Neuronal stem cell (in vitro differentiated cells): ENCODE measurements around the gene KMO.

ENCODE experiments used
- DNase-seq: peaks from one replicate; pipeline ENCODE4 v3.0.0-alpha.2; 2013; ENCODE audit warnings: low spot score
- H2AFZ ChIP-seq: one replicate; pipeline ENCODE4 v1.6.1; 2013; ENCODE audit warnings: mild to moderate bottlenecking, low read length, inconsistent platforms
- H2AK5ac ChIP-seq: 2 replicates; pipeline ENCODE4 v1.6.1; 2013; ENCODE audit warnings: low read depth, mild to moderate bottlenecking, inconsistent platforms, low read length, moderate library complexity, mixed read lengths
- H2BK120ac ChIP-seq: 2 replicates; pipeline ENCODE4 v1.6.1; 2013; ENCODE audit warnings: low read depth, mild to moderate bottlenecking, inconsistent platforms, low read length, moderate library complexity, mixed read lengths
- H2BK12ac ChIP-seq: one replicate; pipeline ENCODE4 v1.6.1; 2013; ENCODE audit warnings: low read length, inconsistent platforms
- H2BK15ac ChIP-seq: 2 replicates; pipeline ENCODE4 v1.6.1; 2013; ENCODE audit warnings: mild to moderate bottlenecking, low read length, inconsistent platforms, mixed read lengths
- H2BK5ac ChIP-seq: one replicate; pipeline ENCODE4 v1.6.1; 2013; ENCODE audit warnings: inconsistent platforms, mild to moderate bottlenecking, low read length, moderate library complexity
- H3K14ac ChIP-seq: one replicate; pipeline ENCODE4 v1.6.1; 2013; ENCODE audit warnings: low read length, inconsistent platforms
- H3K18ac ChIP-seq: 2 replicates; pipeline ENCODE4 v1.6.1; 2013; ENCODE audit warnings: low read length, inconsistent platforms
- H3K23ac ChIP-seq: 2 replicates; pipeline ENCODE4 v1.6.1; 2013; ENCODE audit warnings: low read depth, mild to moderate bottlenecking, mixed read lengths, low read length, inconsistent platforms; ENCODE audit not compliant: poor library complexity
- H3K27ac ChIP-seq: replicated peaks from 3 replicates; pipeline ENCODE4 v1.5.1; 2013; ENCODE audit warnings: low read length, inconsistent platforms
- H3K27me3 ChIP-seq, 3 experiments: 2 replicates each; pipeline ENCODE4 v1.6.1; 2013; ENCODE audit warnings: low read length in 3 of 3, mild to moderate bottlenecking in 2 of 3, inconsistent platforms in 1 of 3, low read depth in 1 of 3, mixed read lengths in 1 of 3, moderate library complexity in 1 of 3; ENCODE audit not compliant: control insufficient read depth in 3 of 3, insufficient read depth in 3 of 3
- H3K36me3 ChIP-seq, 2 donors: replicated peaks in 1 of 2; 2 replicates each; pipeline ENCODE4 v1.6.1; 2013; ENCODE audit warnings: low read length in 2 of 2; ENCODE audit not compliant: control insufficient read depth in 2 of 2, insufficient read depth in 2 of 2
- H3K4ac ChIP-seq: 2 replicates; pipeline ENCODE4 v1.6.1; 2013; ENCODE audit warnings: inconsistent platforms, mild to moderate bottlenecking, low read length, moderate library complexity
- H3K4me1 ChIP-seq, 2 donors: 1 replicate in 1 of 2; 2 replicates in 1 of 2; pipeline ENCODE4 v1.6.1; 2013; ENCODE audit warnings: low read length in 2 of 2, low read depth in 1 of 2; ENCODE audit not compliant: control insufficient read depth in 2 of 2, insufficient read depth in 1 of 2
- H3K4me2 ChIP-seq: one replicate; pipeline ENCODE4 v1.6.1; 2013; ENCODE audit warnings: mild to moderate bottlenecking, low read length, inconsistent platforms; ENCODE audit not compliant: insufficient read depth, poor library complexity, severe bottlenecking
- H3K4me3 ChIP-seq, 2 donors: 2 replicates each; pipeline ENCODE4 v1.5.1; 2013; ENCODE audit warnings: low read length in 2 of 2, mild to moderate bottlenecking in 2 of 2, inconsistent platforms in 1 of 2, moderate library complexity in 1 of 2
- H3K79me1 ChIP-seq: one replicate; pipeline ENCODE4 v1.6.1; 2013; ENCODE audit warnings: low read depth, mild to moderate bottlenecking, inconsistent platforms, low read length, moderate library complexity
- H3K9ac ChIP-seq: one replicate; pipeline ENCODE4 v1.6.1; 2013; ENCODE audit warnings: mild to moderate bottlenecking, low read depth, low read length, inconsistent platforms; ENCODE audit not compliant: poor library complexity
- H3K9me3 ChIP-seq, 2 donors: replicated peaks in 1 of 2; 2 replicates each; pipeline versions ENCODE3 to v1.6.1; 2013; ENCODE audit warnings: low read length in 2 of 2, mild to moderate bottlenecking in 2 of 2, inconsistent platforms in 1 of 2, low read depth in 1 of 2, mixed read lengths in 1 of 2, moderate library complexity in 1 of 2; ENCODE audit not compliant: control insufficient read depth in 2 of 2, insufficient read depth in 1 of 2
- H4K8ac ChIP-seq: one replicate; pipeline ENCODE4 v1.6.1; 2013; ENCODE audit warnings: low read depth, mild to moderate bottlenecking, inconsistent platforms, low read length, moderate library complexity
- H4K91ac ChIP-seq: one replicate; pipeline ENCODE4 v1.6.1; 2013; ENCODE audit warnings: low read length, low read depth, mild to moderate bottlenecking, inconsistent platforms; ENCODE audit not compliant: poor library complexity
- WGBS, 2 donors: extraction: QIAGEN DNeasy Blood & Tissue Kit; methylation state at CpG; one replicate each; pipeline ENCODE4 v1.1.7; 2013; ENCODE audit warnings: missing lambda C conversion rate in 2 of 2, mixed read lengths in 1 of 2; ENCODE audit not compliant: insufficient read length in 2 of 2, insufficient replicate concordance in 1 of 2; ENCODE audit errors: extremely low coverage in 2 of 2; 5-methylcytosine and 5-hydroxymethylcytosine counted together

Gene KMO

GRCh38 chr1:241630899-241631298, 98.7 kb downstream of the KMO start:
- no peak overlapping the region for H3K18ac ChIP-seq
- no peak overlapping the region for H2BK12ac ChIP-seq
- no peak overlapping the region for H3K4ac ChIP-seq

GRCh38 chr1:241631674-241632073, 99.5 kb downstream of the KMO start:
- Histone ChIP-seq H3K18ac (no peak overlapping the region), H3K27ac (no peak overlapping the region), H4K8ac (no peak overlapping the region), H2AFZ (no peak overlapping the region), H2AK5ac (no peak overlapping the region), H2BK120ac (no peak overlapping the region), H4K91ac (no peak overlapping the region), H2BK15ac (no peak overlapping the region), H3K4ac (no peak overlapping the region), H2BK5ac (no peak overlapping the region), H3K27me3 (no peaks in the 10 kb centered on the region), H2BK12ac (no peak overlapping the region), H3K79me1 (peaks cover 3% of the 10 kb centered on the region), H3K4me2 (no peak overlapping the region), H3K9ac (no peak overlapping the region), H3K23ac (no peak overlapping the region), H3K14ac (no peak overlapping the region), H3K9me3 (peaks cover 0 to 31% of the 10 kb centered on the region in 2 donors), H3K4me3 (no peak overlapping the region), H3K36me3 (peaks cover 8 to 82% of the 10 kb centered on the region in 2 donors), H3K4me1 (no peaks in the 10 kb centered on the region)
- no CpG with 5 or more reads among the region's 5 CpGs for WGBS, 2 donors
- no peak for DNase-seq

More at GRCh38 chr1:241630899-241631298, 98.7 kb downstream of the KMO start:
- 100% methylated on average over 2 of the region's 2 CpGs for WGBS, 2 donors
- DNase-seq: no peak
- H3K14ac ChIP-seq: no peak overlapping the region
- no peak overlapping the region for H3K23ac ChIP-seq
- H3K4me3 ChIP-seq: no peak overlapping the region
- H3K36me3 ChIP-seq: peaks cover 8 to 79% of the 10 kb centered on the region in 2 donors
- no peak overlapping the region for H2AK5ac ChIP-seq
- H2BK5ac ChIP-seq: no peak overlapping the region
- H4K8ac ChIP-seq: no peak overlapping the region
- H3K27me3 ChIP-seq: no peaks in the 10 kb centered on the region
- peaks cover 3% of the 10 kb centered on the region for H3K79me1 ChIP-seq
- H2AFZ ChIP-seq: no peak overlapping the region
- H3K9ac ChIP-seq: no peak overlapping the region
- H3K4me1 ChIP-seq: no peaks in the 10 kb centered on the region
- no peak overlapping the region for H4K91ac ChIP-seq
- no peak overlapping the region for H3K27ac ChIP-seq
- H3K9me3 ChIP-seq: peaks cover 0 to 26% of the 10 kb centered on the region in 2 donors
- H2BK120ac ChIP-seq: no peak overlapping the region
- no peak overlapping the region for H3K4me2 ChIP-seq
- no peak overlapping the region for H2BK15ac ChIP-seq

- H3K27me3 ChIP-seq: no peaks in the 10 kb centered on the region
- H4K91ac ChIP-seq: no peak overlapping the region
- WGBS, 2 donors: no CpG with 5 or more reads among the region's 3 CpGs
- H3K9me3 ChIP-seq: peaks cover 0 to 40% of the 10 kb centered on the region in 2 donors
- no peak overlapping the region for H3K14ac ChIP-seq
- no peak overlapping the region for H3K9ac ChIP-seq
- H3K4me2 ChIP-seq: no peak overlapping the region
- H2BK15ac ChIP-seq: no peak overlapping the region
- no peak overlapping the region for H3K4ac ChIP-seq
- no peak overlapping the region for H2BK5ac ChIP-seq
- H3K36me3 ChIP-seq: peaks cover 8 to 88% of the 10 kb centered on the region in 2 donors
- no peak for DNase-seq
- H3K79me1 ChIP-seq: peaks cover 3% of the 10 kb centered on the region
- no peak overlapping the region for H3K4me3 ChIP-seq
- H4K8ac ChIP-seq: no peak overlapping the region
- no peak overlapping the region for H3K27ac ChIP-seq
- no peak overlapping the region for H3K23ac ChIP-seq
- no peak overlapping the region for H2BK120ac ChIP-seq
- H2AK5ac ChIP-seq: no peak overlapping the region
- no peak overlapping the region for H3K18ac ChIP-seq
- no peak overlapping the region for H2BK12ac ChIP-seq
- H2AFZ ChIP-seq: no peak overlapping the region
- peaks cover 2 to 4% of the 10 kb centered on the region in 2 donors for H3K4me1 ChIP-seq
Measured at GRCh38 chr1:241632987-241633386, 100.8 kb downstream of the KMO start.

- no peak overlapping the region for H4K91ac ChIP-seq
- no peak overlapping the region for H4K8ac ChIP-seq
- H2BK120ac ChIP-seq: no peak overlapping the region
- no peak overlapping the region for H2BK15ac ChIP-seq
- no CpG with 5 or more reads among the region's 4 CpGs for WGBS, 2 donors
- H3K4me2 ChIP-seq: no peak overlapping the region
- no peak overlapping the region for H3K4ac ChIP-seq
- no peak overlapping the region for H2AK5ac ChIP-seq
- H3K79me1 ChIP-seq: peaks cover 3% of the 10 kb centered on the region
- H3K14ac ChIP-seq: no peak overlapping the region
- H3K4me3 ChIP-seq: no peak overlapping the region
- no peak overlapping the region for H3K23ac ChIP-seq
- peaks cover 5 to 8% of the 10 kb centered on the region in 2 donors for H3K4me1 ChIP-seq
- H2BK12ac ChIP-seq: no peak overlapping the region
- peaks cover 8 to 77% of the 10 kb centered on the region in 2 donors for H3K36me3 ChIP-seq
- no peak overlapping the region for H2AFZ ChIP-seq
- no peak overlapping the region for H2BK5ac ChIP-seq
- H3K27me3 ChIP-seq: no peaks in the 10 kb centered on the region
- no peak for DNase-seq
- no peak overlapping the region for H3K9ac ChIP-seq
- peaks cover 0 to 40% of the 10 kb centered on the region in 2 donors for H3K9me3 ChIP-seq
- no peak overlapping the region for H3K18ac ChIP-seq
- no peak overlapping the region for H3K27ac ChIP-seq
Measured at GRCh38 chr1:241635556-241636152, 103.5 kb downstream of the KMO start.
